ENCODE data around the gene ANAPC15.
"Not testable (repeated sequence)": the region's sequence is repeated elsewhere in the genome, so short reads cannot be mapped to it uniquely, and the experiment has no call there.

- TF ChIP-seq CTCF, POLR2AphosphoS5, EP300, POLR2A (IDR thresholded peaks at IDR 0.05): not testable (repeated sequence)
These were observed 41.4 kb upstream of the ANAPC15 start for GRCh38 chr11:72153874-72154273.

Data from upper lobe of left lung (tissue), 4 donors.